Measurements from ENCODE around the gene HDAC5. TPM values are rescaled to one million over a fixed set of nuclear protein-coding genes. Genes with fewer than 3 reads are reported as not detected.

HDAC5 gene
- polyA plus RNA-seq, 1 of the 3 experiments (the other 2 are of a cell fraction): 19.0 TPM

DNA sequence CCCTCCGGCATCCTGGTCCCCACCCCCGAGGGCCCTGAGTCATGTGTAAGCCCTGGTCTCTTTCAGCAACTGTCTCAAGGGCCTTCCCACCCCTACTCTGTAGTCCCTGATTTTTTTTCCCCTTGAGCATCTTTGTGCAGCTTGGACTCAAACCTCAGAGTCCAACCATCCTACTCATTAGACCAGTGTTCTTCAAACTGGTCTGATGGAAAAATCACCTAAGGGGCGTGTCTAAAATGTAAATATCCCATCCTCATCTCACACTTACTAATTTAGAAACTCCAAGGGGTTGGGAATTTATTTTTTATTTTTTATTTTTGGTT is 52.3 kb downstream of the HDAC5 start:
- Histone ChIP-seq H2AFZ (ENCODE audit: low read depth) (0 out of 2 replicates have a peak overlapping the region, but pooled peaks have one; percentile 73), H3F3A (replicated peaks; ENCODE audit: insufficient read depth) (peaks cover 18% of the 10 kb centered on the region)

DNA sequence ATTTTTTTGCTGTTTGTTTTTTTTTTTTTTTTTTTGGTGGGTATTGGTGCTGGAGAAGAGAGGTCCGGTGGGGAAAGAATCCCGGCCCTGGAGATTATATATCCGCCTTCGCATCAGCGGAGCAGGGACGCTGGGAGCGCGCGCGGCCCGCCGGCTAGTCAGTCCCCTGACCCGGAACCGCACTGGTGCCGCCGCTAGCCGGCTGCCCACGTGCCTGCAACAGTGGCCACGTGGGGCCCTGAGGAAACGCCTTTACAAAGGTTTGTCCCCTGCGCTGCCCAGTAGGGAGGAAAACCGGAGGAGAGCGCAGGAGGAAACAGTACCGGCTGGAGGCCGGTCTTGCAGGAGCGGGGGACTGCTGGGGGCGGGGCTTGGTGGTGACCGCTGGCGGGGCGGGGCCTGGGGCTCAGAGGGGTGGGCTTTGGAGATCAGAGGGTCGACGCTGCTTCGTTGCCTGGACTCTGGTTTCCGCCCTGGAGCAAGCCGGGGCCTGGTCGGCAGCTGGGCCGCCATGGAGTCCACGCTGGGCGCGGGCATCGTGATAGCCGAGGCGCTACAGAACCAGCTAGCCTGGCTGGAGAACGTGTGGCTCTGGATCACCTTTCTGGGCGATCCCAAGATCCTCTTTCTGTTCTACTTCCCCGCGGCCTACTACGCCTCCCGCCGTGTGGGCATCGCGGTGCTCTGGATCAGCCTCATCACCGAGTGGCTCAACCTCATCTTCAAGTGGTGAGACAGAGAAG is 52.8 kb downstream of the HDAC5 start, which contains the start of gene G6PC3:
Gene G6PC3, plus strand, starts transcription at position 281 of the 743 bp plus-strand sequence. Its CDS starts 231 bp downstream, at position 512.
- Histone ChIP-seq H2AFZ (ENCODE audit: low read depth) (peak within 1 kb of the TSS; percentile 76), H3K4me1 (ENCODE audit: control insufficient read depth in 1 of 2, insufficient read depth in 2 of 2, low read depth in 1 of 2, low read length in 1 of 2) (peaks cover 9 to 11% of the 10 kb centered on the region in 2 experiments), H3K9ac (peak within 1 kb of the TSS; percentile 87), H3F3A (replicated peaks; ENCODE audit: insufficient read depth) (peaks cover 18% of the 10 kb centered on the region), H3K27me3 (ENCODE audit: insufficient read depth) (no peaks in the 10 kb centered on the region), H3K4me2 (peak within 1 kb of the TSS; percentile 95), H3K36me3 (replicated peaks in 1 of 2; ENCODE audit: control insufficient read depth in 1 of 2, insufficient read depth in 2 of 2, low read length in 1 of 2) (peaks cover 8 to 18% of the 10 kb centered on the region in 2 experiments), H3K9me2 (no peaks in the 10 kb centered on the region), H3K27ac (ENCODE audit: low read depth in 2 of 2, low read length in 1 of 2) (peak within 1 kb of the TSS; percentile 95 to 96), H3K4me3 (ENCODE audit: low read depth in 2 of 2, low read length in 1 of 2) (peak within 1 kb of the TSS; percentile 68 to 82), H4K20me1 (ENCODE audit: insufficient read depth) (no peaks in the 10 kb centered on the region; the same call in 1 of the 2 replicates), H3K79me2 (ENCODE audit: insufficient read depth) (peaks cover 51% of the 10 kb centered on the region), H3K9me3 (no peaks in the 10 kb centered on the region)
- ChIA-PET POLR2A (interaction anchor here (0.5 to 0.6 kb wide), 2 partner anchors 31 to 116 kb away, joined by 3 to 4 read pairs; no protein-coding TSS in a partner anchor), CTCF (interaction anchor here (1.0 to 3.6 kb wide), 9 partner anchors 13 to 139 kb away, joined by 3 to 17 read pairs (median 4); no protein-coding TSS in a partner anchor)
- peak; percentile 99 for DNase-seq
- WGBS (ENCODE audit: low lambda C conversion rate): 3% methylated on average over 23 of the region's 53 CpGs
- 0 out of 2 replicates have a peak, but pooled peaks have one; percentile 36 for TF ChIP-seq FOXM1 (IDR thresholded peaks at IDR 0.05; ENCODE audit: low read depth)
- TF ChIP-seq EZH2phosphoT487 (IDR thresholded peaks at IDR 0.05; ENCODE audit: borderline replicate concordance, low read depth): no peak
- TF ChIP-seq GABPA (IDR thresholded peaks at IDR 0.05; ENCODE audit: low read depth): peak; percentile 84
- TF ChIP-seq, protein P1, sequence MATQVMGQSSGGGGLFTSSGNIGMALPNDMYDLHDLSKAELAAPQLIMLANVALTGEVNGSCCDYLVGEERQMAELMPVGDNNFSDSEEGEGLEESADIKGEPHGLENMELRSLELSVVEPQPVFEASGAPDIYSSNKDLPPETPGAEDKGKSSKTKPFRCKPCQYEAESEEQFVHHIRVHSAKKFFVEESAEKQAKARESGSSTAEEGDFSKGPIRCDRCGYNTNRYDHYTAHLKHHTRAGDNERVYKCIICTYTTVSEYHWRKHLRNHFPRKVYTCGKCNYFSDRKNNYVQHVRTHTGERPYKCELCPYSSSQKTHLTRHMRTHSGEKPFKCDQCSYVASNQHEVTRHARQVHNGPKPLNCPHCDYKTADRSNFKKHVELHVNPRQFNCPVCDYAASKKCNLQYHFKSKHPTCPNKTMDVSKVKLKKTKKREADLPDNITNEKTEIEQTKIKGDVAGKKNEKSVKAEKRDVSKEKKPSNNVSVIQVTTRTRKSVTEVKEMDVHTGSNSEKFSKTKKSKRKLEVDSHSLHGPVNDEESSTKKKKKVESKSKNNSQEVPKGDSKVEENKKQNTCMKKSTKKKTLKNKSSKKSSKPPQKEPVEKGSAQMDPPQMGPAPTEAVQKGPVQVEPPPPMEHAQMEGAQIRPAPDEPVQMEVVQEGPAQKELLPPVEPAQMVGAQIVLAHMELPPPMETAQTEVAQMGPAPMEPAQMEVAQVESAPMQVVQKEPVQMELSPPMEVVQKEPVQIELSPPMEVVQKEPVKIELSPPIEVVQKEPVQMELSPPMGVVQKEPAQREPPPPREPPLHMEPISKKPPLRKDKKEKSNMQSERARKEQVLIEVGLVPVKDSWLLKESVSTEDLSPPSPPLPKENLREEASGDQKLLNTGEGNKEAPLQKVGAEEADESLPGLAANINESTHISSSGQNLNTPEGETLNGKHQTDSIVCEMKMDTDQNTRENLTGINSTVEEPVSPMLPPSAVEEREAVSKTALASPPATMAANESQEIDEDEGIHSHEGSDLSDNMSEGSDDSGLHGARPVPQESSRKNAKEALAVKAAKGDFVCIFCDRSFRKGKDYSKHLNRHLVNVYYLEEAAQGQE (IDR thresholded peaks at IDR 0.05; ENCODE audit: low read depth, low read length): peak; percentile 77; the same call in 1 of the 2 replicates
- peak; percentile 39 to 47; a peak in 2 of 4 replicates for TF ChIP-seq EP300 (IDR thresholded peaks at IDR 0.05; ENCODE audit: borderline replicate concordance in 1 of 2, low read depth in 1 of 2, low read length in 1 of 2)
- TF ChIP-seq CHD2 (IDR thresholded peaks at IDR 0.05; ENCODE audit: low read length, partially characterized antibody): peak; percentile 69
- TF ChIP-seq YY1 (IDR thresholded peaks at IDR 0.05; ENCODE audit: low read depth): peak; percentile 65; the same call in 1 of the 2 replicates
- peak; percentile 41; the same call in 1 of the 2 replicates for TF ChIP-seq FOXJ3 (CRISPR knock-in tag; IDR thresholded peaks at IDR 0.05)
- TF ChIP-seq, protein P2, sequence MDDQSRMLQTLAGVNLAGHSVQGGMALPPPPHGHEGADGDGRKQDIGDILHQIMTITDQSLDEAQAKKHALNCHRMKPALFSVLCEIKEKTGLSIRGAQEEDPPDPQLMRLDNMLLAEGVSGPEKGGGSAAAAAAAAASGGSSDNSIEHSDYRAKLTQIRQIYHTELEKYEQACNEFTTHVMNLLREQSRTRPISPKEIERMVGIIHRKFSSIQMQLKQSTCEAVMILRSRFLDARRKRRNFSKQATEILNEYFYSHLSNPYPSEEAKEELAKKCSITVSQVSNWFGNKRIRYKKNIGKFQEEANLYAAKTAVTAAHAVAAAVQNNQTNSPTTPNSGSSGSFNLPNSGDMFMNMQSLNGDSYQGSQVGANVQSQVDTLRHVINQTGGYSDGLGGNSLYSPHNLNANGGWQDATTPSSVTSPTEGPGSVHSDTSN (IDR thresholded peaks at IDR 0.05): 0 out of 2 replicates have a peak, but pooled peaks have one; percentile 11
- TF ChIP-seq NRF1 (IDR thresholded peaks at IDR 0.05; ENCODE audit: low read depth, low read length): no peak
- TF ChIP-seq, protein P3, sequence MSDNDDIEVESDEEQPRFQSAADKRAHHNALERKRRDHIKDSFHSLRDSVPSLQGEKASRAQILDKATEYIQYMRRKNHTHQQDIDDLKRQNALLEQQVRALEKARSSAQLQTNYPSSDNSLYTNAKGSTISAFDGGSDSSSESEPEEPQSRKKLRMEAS (IDR thresholded peaks at IDR 0.05; ENCODE audit: low read depth): peak; percentile 100
- no peak for TF ChIP-seq RAD21 (IDR thresholded peaks at IDR 0.05; ENCODE audit: low read length)
- TF ChIP-seq RFX5 (IDR thresholded peaks at IDR 0.05; ENCODE audit: low read length): no peak
- TF ChIP-seq, protein P4, sequence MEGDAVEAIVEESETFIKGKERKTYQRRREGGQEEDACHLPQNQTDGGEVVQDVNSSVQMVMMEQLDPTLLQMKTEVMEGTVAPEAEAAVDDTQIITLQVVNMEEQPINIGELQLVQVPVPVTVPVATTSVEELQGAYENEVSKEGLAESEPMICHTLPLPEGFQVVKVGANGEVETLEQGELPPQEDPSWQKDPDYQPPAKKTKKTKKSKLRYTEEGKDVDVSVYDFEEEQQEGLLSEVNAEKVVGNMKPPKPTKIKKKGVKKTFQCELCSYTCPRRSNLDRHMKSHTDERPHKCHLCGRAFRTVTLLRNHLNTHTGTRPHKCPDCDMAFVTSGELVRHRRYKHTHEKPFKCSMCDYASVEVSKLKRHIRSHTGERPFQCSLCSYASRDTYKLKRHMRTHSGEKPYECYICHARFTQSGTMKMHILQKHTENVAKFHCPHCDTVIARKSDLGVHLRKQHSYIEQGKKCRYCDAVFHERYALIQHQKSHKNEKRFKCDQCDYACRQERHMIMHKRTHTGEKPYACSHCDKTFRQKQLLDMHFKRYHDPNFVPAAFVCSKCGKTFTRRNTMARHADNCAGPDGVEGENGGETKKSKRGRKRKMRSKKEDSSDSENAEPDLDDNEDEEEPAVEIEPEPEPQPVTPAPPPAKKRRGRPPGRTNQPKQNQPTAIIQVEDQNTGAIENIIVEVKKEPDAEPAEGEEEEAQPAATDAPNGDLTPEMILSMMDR (IDR thresholded peaks at IDR 0.05): no peak; the same call in 1 of the 2 replicates

More for the DNA sequence above, 52.3 kb downstream of the HDAC5 start:
- DNase-seq: no peak
- Histone ChIP-seq H3K27ac (ENCODE audit: low read depth in 2 of 2, low read length in 1 of 2) (peak overlapping the region; percentile 95 to 96), H3K4me1 (ENCODE audit: control insufficient read depth in 1 of 2, insufficient read depth in 2 of 2, low read depth in 1 of 2, low read length in 1 of 2) (peaks cover 9 to 11% of the 10 kb centered on the region in 2 experiments), H4K20me1 (ENCODE audit: insufficient read depth) (no peaks in the 10 kb centered on the region), H3K79me2 (ENCODE audit: insufficient read depth) (peaks cover 45% of the 10 kb centered on the region), H3K9me2 (no peaks in the 10 kb centered on the region), H3K4me2 (peak overlapping the region; percentile 95), H3K9ac (peak overlapping the region; percentile 87), H3K36me3 (replicated peaks in 1 of 2; ENCODE audit: control insufficient read depth in 1 of 2, insufficient read depth in 2 of 2, low read length in 1 of 2) (peaks cover 8 to 23% of the 10 kb centered on the region in 2 experiments), H3K4me3 (ENCODE audit: low read depth in 2 of 2, low read length in 1 of 2) (peak overlapping the region; percentile 68 to 82), H3K27me3 (ENCODE audit: insufficient read depth) (no peaks in the 10 kb centered on the region), H3K9me3 (no peaks in the 10 kb centered on the region)
- whole genome bisulfite sequencing (ENCODE audit: low lambda C conversion rate): 3% methylated on average over 3 of the region's 3 CpGs
- CTCF ChIA-PET: interaction anchor here (1.2 to 3.6 kb wide), 6 partner anchors 12 to 97 kb away, joined by 4 to 17 read pairs (median 5); no protein-coding TSS in a partner anchor
- POLR2A ChIA-PET: interaction anchor here (0.5 to 1.3 kb wide), 2 partner anchors 32 to 53 kb away, joined by 4 to 5 read pairs; partner anchors contain the start of gene HDAC5
- TF ChIP-seq FOSL2 (IDR thresholded peaks at IDR 0.05; ENCODE audit: borderline replicate concordance, low read depth) (no peak), TCF12 (IDR thresholded peaks at IDR 0.05) (peak; percentile 40; the same call in 1 of the 2 replicates)
